Measurements from ENCODE around the gene PIM2.
"Not testable (repeated sequence)": the region's sequence is repeated elsewhere in the genome, so short reads cannot be mapped to it uniquely, and the experiment has no call there.

The PIM2 gene

DNA sequence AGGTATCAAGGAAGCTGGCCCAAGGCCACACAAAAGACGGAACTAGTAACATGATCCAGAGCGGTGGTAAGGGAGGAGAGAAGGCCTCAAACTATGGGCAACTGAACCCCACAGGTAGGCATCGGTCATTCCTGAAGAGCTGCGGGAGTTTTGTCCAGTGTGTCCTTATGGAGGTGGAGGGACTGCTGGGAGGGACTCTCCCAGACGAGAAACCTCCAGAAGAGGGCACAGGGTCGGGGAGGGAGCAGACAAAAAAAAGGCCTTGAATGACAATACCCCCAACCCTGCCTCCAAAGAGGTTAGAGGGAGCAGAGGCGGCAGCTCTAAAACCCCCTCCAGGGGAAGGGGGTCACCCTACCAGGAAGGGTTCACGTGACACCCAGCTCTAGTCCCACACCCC is 14.6 kb downstream of the PIM2 start:
- no peak for DNase-seq

DNA sequence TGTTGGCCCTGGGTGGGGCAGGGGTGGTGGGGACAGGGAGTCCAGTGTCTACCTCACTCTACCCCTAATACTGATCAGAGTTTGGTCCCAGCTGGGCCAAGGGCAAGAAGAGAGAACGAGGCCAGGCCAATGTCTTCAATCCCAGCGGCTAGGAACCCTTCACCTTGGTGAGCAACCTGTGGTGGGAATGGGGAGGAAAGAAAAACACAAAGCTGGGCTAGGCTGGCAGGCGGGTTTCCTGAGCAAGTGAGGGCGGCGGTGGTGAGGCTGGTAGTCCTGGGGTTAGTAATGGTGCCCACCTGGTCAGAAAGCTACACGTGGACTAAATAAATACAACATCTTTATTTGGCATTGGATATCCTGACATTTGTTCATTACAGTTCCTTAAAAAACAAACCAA is 15.5 kb downstream of the PIM2 start:
- DNase-seq, result no peak

DNA sequence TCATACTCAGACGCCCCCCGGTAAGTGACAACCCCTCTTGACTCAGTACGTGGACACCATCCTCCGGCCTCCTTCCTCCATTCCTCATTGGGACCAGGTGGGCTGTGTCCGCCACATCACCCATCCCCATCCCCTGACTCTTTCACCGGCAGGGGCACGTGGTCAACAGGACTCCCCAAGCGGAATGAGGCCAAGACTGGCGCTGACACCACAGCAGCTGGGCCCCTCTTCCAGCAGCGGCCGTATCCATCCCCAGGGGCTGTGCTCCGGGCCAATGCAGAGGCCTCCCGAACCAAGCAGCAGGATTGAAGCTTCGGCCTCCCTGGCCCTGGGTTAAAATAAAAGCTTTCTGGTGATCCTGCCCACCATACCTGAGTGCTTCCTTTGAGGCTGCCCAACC is 16.0 kb downstream of the PIM2 start:
- DNase-seq, result no peak

DNA sequence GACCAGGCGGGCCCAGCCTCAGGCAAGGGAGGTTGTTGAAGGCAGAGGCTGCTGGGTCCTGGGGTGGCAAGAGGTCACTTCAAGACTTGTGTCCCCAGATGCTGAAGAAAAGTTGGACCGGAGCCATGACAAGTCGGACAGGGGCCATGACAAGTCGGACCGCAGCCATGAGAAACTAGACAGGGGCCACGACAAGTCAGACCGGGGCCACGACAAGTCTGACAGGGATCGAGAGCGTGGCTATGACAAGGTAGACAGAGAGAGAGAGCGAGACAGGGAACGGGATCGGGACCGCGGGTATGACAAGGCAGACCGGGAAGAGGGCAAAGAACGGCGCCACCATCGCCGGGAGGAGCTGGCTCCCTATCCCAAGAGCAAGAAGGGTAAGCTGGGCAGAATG is 16.7 kb downstream of the PIM2 start:
- DNase-seq, result no peak

DNA sequence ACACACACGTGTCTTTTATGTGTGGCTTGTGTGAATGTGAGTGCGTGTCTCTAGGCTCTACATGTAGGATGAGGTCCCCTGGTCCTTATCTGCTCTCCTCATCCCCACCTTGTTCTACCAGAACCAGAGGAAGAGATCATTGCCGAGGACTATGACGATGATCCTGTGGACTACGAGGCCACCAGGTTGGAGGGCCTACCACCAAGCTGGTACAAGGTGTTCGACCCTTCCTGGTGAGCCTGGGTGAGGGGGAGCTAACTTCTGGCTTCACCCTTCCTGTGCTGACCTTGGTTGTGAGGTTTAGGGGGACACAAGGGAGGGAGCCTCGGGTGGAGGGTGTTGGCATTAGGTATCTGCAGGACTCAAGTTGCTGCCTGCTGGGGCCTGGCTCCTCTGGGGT is 17.8 kb downstream of the PIM2 start:
- no peak for DNase-seq

DNA sequence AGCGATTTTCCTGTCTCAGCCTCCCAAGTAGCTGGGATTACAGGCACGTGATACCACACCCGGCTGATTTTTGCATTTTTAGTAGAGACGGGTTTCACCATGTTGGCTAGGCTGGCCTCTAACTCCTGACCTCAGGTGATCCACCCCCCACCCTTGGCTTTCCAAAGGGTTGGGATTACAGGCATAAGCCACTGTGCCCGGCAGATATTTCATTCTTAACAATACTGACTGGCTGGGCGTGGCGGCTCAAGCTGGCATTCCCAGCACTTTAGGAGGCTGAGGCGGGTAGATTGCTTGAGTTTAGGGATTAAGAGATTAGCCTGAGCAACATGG is 19.8 kb downstream of the PIM2 start:
- no peak for DNase-seq

DNA sequence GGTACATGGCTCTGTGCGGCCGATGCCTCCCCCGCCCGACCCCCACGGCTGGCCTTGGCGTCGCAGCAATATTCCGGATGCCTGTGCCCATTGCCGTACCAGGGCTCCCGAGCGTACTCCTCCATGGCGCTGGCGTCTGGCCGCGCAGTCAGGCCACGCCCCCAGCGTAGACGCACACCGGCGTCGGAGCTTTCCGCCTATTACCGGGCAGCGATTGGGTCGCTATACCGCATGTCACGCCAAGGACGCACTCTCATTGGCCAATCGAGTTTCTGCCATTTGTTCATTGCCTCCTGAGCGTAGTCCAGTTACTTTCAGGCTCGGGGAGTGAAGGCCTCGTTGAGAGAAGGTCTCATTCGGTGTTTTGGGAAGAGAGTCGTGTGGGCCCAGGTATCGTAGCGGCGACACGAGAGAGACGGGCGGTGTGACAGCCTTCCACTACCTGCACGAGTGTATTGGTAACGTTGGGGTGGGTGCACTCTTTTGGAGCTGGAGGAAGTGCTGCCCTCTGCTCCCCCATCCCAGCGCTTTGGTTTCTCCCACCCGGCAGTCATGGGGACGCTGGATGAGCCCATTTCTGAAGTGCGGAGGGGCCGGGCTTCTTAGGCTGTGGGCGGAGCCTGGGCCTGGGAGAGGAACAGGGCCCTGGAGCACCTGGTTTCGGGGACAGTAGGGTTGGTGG is 21.1 kb downstream of the PIM2 start, which contains the start of the genes PQBP1 and TIMM17B:
PQBP1 (plus strand) TSS at position 306 of the 682 bp plus-strand sequence. CDS start 580 bp downstream, outside the sequence.
TIMM17B (minus strand) TSS at position 144 of the 682 bp plus-strand sequence; CDS start at position 125, 19 bp downstream.
- DNase-seq, result peak; percentile 94

DNA sequence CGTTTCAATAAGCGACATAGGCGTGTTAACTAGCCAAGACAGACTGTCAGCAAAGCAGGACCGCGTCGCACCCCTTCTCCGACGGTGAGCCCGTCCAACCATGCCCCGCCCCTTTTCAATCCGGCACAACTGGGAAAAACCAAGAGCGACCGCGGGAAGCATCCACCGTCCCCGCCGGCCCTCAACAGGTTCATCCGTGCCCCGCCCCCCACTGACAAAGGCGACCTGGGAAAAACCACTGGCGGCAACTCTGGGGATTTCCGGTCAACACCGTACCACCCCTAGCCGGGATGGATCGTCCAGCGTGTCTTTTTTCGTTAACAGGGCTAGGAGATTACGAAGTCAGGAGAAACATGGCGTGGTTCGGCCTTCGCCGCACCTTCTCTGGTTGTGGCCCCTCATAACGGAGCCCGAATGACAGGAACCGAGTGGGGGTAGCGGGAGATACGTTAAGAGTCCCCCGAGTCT is 21.6 kb downstream of the PIM2 start:
- DNase-seq, result peak; percentile 71

DNA sequence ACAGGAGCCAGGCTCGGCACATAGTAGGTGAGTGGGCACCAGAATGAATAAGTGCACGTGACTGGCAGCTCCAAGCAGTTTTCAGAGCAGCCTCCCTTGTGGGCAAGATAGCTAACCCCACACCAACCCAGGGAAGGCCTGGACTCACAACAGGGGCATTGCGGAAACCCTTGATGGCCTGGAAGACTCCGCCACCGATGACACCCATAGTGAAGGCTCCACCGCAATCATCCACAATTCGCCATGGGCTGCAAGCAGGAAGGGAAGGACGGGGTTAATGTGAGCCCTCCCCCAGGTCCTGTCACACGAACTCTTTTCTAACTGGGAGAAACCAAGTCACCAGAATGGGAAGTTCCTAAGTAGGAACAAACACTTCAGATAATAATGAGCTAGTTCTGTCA is 22.2 kb downstream of the PIM2 start:
- no peak for DNase-seq

DNA sequence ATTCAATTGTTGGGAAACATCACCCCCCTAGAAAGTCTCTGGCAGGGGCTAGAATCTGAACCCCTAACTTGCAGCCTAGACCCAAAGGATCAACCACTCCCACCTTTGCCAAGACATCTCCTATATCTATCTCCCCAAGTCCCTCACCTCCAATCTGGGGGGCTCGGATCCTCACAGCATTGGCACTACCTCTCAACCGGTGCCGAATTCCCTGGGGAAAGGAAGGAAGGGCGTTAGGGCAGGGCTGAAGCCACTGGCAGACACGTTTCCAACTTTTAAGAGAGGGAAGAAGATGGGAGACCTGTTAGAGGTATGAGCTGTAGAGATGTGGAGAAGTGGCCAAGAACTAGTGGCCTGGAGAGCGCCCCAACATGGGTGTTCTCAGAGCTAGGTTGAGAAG is 23.9 kb downstream of the PIM2 start:
- DNase-seq, result no peak

DNA sequence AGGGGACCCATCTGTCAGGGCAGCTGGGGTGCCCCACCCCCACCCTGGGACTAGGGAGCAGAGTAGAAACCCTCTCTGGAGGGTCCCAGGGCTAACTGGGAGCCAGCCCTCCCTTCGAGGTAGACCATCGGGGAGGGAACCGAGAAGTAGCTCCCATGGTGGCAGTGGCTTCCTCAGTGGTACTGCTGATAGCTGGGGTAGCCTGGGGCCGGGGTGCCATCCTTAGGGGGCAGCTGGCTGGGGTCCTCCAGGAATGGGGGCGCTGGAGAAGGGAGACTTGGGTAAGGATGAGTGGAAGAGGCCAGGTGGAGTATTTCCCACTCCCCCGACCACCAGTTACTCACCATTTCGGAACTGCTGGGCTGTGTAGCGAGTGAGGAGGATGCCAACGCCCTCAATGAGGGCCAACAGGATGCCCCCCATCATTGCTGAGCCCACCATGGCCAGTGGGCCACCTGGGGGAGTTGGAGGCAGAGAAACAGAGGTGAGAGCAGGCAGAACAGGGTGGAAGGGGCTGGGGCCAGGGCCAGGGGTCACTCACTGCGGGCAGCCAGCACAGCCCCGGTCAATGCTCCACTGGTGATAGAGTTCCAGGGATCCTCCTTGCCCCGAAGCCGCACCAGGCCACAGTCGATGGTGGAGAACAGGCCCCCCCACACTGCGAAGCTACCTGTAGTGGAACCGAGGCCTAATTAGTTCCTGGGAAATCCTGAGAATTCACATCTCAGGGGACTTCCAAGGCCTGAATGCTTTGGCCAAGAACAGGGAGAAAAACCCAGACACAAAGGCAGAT is 25.1 kb downstream of the PIM2 start:
- DNase-seq, result no peak

DNA sequence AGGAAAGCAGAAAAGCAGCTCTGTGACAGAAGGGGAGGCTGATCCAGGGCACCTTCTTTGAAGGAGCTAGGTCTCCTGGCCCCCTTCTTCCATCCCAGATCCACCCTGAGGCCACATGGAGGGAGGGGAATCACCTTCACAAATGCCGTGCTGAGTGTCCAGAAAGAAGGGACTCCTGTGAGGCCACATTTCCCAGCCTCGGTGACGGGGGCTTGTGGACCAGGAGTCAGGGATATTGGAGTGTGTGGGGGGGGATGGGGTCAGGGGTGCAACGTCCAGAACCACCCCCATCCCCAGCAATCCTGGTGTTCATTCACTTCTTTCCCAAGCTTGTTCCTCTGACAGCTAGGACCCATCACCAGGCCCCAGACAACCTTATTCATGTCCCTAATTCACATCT is 25.9 kb downstream of the PIM2 start:
- DNase-seq, result no peak

DNA sequence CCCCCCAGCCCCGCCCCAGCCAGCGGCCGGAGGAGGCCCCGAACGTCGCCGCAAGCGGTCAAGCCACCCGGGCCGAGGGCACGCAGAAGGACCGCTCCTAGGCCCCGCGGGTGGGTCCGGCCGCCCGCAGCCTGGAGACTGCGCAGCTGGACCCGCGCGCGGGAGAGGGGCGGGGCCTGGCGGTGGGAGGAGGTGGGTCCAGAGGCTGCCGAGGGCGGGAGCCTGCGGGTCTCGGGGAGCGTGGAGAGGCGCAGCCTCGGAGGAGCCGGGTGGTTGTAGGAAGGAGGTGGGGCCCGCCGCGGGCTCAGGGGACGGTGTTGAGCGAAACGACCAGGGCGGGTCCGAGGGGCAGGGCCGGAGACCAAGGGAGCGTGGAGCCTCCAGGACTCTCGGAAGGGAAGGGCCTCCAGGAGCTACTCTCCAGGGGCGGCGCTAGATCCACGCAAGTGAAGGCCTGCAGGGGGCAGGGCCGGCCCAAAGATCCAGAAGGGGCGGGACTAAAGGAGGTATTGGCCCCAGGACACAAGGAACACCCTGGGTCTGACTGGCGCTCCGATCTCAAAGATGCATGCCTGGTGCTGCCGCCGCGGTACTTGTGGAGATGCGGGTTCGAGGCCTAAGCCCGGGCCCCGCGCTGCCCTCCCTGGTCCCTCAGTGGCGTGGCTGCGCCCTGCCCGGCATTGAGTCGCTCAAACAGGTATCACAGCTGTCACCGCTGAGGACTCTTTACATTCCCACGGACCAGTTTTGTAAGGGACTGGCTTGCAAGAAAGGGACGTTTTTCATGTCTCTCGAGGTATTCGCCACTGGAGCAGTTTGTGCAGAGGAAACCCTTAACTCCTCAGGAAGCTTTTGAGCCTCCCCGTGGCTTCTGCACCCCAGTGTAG is 27.2 kb downstream of the PIM2 start:
- peak; percentile 85 for DNase-seq

DNA sequence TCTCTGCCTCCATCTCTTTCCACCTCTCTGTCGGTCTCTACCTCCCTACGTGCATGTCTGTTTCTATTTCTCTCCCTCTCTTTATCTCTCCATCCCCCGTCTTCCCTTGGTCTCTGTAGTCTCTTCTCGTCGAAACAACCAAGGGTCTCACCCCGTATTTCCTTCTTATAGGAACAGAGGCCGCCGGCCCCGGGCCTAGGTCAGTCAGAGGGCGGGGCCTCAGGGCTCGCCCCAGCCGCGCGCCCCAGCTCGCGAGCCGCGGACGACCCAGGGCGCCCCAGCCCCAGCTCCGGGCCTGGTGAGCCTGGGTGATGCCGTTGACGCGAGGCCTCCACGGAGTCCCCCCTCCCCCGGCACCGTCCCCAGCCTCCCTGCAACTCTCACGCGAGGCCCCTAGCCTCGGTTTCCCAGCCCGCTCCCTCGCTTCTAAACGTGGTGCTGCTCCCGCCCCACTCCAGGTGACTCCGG is 27.9 kb downstream of the PIM2 start:
- DNase-seq, result peak; percentile 11

DNA sequence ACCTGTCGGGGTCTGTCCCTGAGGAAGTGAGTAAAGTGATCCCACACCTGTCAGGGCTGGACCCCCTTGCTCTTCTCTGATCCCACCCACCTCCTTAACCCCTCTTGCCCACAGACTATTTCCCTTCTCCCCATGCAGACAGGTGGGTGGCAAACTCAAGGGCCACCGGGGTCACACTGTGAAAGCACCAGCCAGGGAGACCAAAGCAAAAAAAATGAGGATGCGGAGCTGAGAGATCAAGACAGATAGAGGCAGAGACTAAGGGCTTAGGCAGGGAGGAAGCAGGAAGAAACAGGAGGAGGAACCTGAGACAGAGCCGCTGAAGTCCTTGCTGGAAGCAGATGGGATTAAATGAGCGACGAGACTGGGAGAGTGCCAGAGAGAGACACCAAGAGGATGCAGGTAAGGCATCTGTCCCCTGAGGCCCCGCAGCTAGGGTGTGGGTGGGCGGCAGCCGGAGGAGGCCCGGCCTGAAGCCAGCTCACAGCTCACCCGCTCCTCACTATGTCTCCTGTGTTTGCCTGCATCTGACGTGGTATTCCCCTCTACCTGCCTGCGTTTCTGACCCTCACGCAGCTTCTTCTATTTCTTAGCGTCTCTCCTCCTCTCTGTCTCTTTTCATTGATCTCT is 28.4 kb downstream of the PIM2 start:
- DNase-seq, result no peak

DNA sequence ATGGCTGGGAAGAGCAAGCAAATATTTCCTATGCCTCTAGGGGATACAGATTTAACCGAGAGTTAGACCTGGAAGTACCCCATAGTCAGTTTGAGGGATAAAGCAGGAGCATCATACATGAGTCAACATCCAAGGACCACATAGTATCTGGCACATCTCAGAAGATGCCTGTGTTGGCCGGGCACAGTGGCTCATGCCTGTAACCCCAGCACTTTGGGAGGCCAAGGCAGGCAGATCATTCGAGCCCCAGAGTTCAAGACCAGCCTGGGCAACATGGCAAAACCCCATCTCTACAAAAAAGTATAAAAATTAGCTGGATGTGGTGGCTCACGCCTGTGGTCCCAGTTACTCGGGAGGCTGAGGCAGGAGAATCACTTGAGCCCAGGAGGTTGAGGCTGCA is 32.2 kb downstream of the PIM2 start:
- DNase-seq, result not testable (repeated sequence)

DNA sequence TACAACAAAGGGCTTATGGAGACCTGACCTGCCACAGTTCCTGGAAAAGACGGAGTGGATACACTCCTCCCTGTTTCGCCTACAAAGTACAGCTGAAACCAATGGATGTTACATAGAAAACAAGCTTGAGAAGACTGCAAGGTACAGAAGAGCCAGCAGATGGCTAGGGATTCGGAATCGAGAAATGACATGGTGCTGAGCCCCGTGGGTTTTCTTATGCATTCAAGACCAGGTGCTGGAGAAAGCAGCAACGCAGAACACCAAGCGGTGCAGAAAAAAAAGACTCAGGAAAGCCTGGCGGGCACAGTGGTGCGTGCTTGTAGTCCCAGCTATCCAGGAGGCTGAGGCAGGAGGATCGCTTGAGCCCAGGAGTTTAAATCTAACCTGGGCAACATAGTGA is 35.1 kb downstream of the PIM2 start:
- no peak for DNase-seq

DNA sequence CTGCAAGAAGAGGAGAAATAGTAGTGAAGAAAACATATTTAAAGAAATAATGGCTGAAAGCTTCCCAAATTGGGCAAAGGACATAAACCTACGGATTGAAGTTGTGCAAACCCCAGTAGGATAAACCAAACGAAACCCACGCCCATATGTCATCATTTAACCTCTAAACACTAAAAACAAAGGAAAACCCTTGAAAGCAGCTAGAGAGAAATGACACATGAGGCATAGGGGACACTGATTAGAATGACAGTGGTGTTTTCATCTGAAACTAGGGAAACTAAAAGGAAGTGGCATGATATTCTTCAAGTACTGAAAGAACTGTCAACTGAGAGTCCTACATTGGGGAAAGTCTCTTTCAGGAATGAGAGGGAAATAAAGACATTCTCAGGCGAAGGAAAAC is 41.9 kb downstream of the PIM2 start:
- DNase-seq, result peak; percentile 44

DNA sequence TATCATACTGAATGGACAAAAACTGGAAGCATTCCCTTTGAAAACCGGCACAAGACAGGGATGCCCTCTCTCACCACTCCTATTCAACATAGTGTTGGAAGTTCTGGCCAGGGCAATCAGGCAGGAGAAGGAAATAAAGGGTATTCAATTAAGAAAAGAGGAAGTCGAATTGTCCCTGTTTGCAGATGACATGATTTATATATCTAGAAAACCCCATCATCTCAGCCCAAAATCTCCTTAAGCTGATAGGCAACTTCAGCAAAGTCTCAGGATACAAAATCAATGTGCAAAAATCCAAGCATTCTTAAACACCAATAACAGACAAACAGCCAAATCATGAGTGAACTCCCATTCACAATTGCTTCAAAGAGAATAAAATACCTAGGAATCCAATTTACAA is 46.8 kb downstream of the PIM2 start:
- not testable (repeated sequence) for DNase-seq

DNA sequence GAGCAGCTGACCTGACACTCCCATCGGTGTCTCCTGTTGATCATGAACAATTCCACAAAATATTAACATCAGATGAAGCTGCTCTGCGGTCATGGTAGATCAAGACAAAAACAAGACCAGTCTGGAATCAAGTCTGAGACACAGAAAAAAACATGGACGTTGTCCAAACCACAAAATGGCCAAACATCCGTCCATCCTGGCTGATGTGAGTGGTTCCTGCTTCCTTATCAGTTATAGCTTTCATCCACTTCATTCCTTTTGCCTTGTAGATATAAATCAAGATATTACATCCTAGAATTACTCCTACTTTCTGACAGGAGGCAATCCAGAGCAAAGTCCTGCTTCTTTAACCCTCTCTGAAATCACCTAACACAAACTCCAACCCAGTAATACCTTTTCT is 54.6 kb downstream of the PIM2 start:
- DNase-seq, result no peak

Measured in suppressor macrophage treated with lipopolysaccharide for 4 hours (primary cell).